Measurements from ENCODE around the gene HOXA6. TPM values are rescaled to one million over a fixed set of nuclear protein-coding genes. Genes with fewer than 3 reads are reported as not detected.

The HOXA6 gene
- total RNA-seq, 4 donors from 2014 or later = 1.1 to 1.6 TPM; not detected in 2

- H3K4me1 ChIP-seq = peaks cover 0 to 7% of the 10 kb centered on the region in 2 donors
- no peak for DNase-seq
- peaks cover 38% of the 10 kb centered on the region for H3K27me3 ChIP-seq
- peak overlapping the region in 1 of 3 donors; percentile 29 for H3K4me3 ChIP-seq (replicated peaks in 1 of 3)
- no peaks in the 10 kb centered on the region for H3K36me3 ChIP-seq
- no peak overlapping the region for H3K27ac ChIP-seq
- no peaks in the 10 kb centered on the region for H3K9me3 ChIP-seq
- no peak for TF ChIP-seq CTCF (IDR thresholded peaks at IDR 0.05)
- no peak for TF ChIP-seq POLR2A (IDR thresholded peaks at IDR 0.05)
- 30 to 32% methylated on average over 12 of the region's 12 CpGs for WGBS, 2 donors
- intact Hi-C loops (cut with DNase I) = no loop called here
Measured at GRCh38 chr7:27131390-27131819, 16.2 kb downstream of the HOXA6 start.

- peaks cover 0 to 7% of the 10 kb centered on the region in 2 donors for H3K4me1 ChIP-seq
- H3K36me3 ChIP-seq = no peaks in the 10 kb centered on the region
- no peak for TF ChIP-seq CTCF (IDR thresholded peaks at IDR 0.05)
- TF ChIP-seq POLR2A (IDR thresholded peaks at IDR 0.05) = peak in 1 of 2 donors; percentile 49
- H3K9me3 ChIP-seq = no peaks in the 10 kb centered on the region
- peaks cover 33% of the 10 kb centered on the region for H3K27me3 ChIP-seq
- intact Hi-C loops (cut with DNase I) = no loop called here
- peak within 1 kb of the TSS in 2 of 3 donors; percentile 44 to 65 for H3K27ac ChIP-seq
- 4 to 5% methylated on average over 43 to 57 of the region's 67 CpGs for WGBS, 2 donors
- peak within 1 kb of the TSS in 1 of 3 donors; percentile 30 for H3K4me3 ChIP-seq (replicated peaks in 1 of 3)
- peak; percentile 41 to 60 for DNase-seq
Measured at GRCh38 chr7:27130540-27131389, 16.8 kb downstream of the HOXA6 start, which contains the start of gene HOXA4. HOXA4 (minus strand) TSS chr7:27130757; CDS start chr7:27130733, 24 bp downstream.

- no peak for DNase-seq
- intact Hi-C loops (cut with DNase I) = no loop called here
- H3K36me3 ChIP-seq = no peaks in the 10 kb centered on the region
- H3K27me3 ChIP-seq = peaks cover 26% of the 10 kb centered on the region
- H3K4me3 ChIP-seq (replicated peaks in 1 of 3) = peak overlapping the region in 1 of 3 donors; percentile 30
- no peak for TF ChIP-seq POLR2A (IDR thresholded peaks at IDR 0.05)
- no peak for TF ChIP-seq CTCF (IDR thresholded peaks at IDR 0.05)
- peak overlapping the region in 2 of 3 donors; percentile 44 to 65 for H3K27ac ChIP-seq
- H3K4me1 ChIP-seq = peaks cover 0 to 7% of the 10 kb centered on the region in 2 donors
- 7 to 11% methylated on average over 11 to 39 of the region's 72 CpGs for WGBS, 2 donors
- no peaks in the 10 kb centered on the region for H3K9me3 ChIP-seq
Measured at GRCh38 chr7:27129729-27130539, 17.6 kb downstream of the HOXA6 start.

- no peaks in the 10 kb centered on the region for H3K9me3 ChIP-seq
- no peak for DNase-seq
- intact Hi-C loops (cut with DNase I) = no loop called here
- peaks cover 0 to 7% of the 10 kb centered on the region in 2 donors for H3K4me1 ChIP-seq
- peak overlapping the region in 1 of 3 donors; percentile 22 for H3K27ac ChIP-seq
- TF ChIP-seq CTCF (IDR thresholded peaks at IDR 0.05) = no peak
- TF ChIP-seq POLR2A (IDR thresholded peaks at IDR 0.05) = no peak
- no peaks in the 10 kb centered on the region for H3K36me3 ChIP-seq
- no peak overlapping the region for H3K4me3 ChIP-seq (replicated peaks in 1 of 3)
- 27 to 33% methylated on average over 28 of the region's 28 CpGs for WGBS, 2 donors
- peaks cover 26% of the 10 kb centered on the region for H3K27me3 ChIP-seq
Measured at GRCh38 chr7:27128776-27129728, 18.5 kb downstream of the HOXA6 start.
